Spleen (tissue), 11 donors: Measurements from ENCODE around the gene ATP5F1D. TPM values are rescaled to one million over a fixed set of nuclear protein-coding genes. Genes with fewer than 3 reads are reported as not detected.

Experiments used
- DNase-seq: peaks from one replicate; pipeline ENCODE4 v3.0.0-alpha.2; 2020
- H3K27ac ChIP-seq, 8 donors: fragments of 200-600 bp; sonication (generic) in 7 of 8; 1 replicate in 4 of 8; 2 replicates in 4 of 8; pipeline versions ENCODE4 v1.5.0 to v1.8.0; 2016 to 2021; ENCODE audit warnings: inconsistent platforms in 4 of 8, mild to moderate bottlenecking in 4 of 8, moderate library complexity in 1 of 8
- H3K27me3 ChIP-seq, 7 donors: fragments of 200-600 bp; sonication (generic) in 6 of 7; replicated peaks in 1 of 7; 1 replicate in 4 of 7; 2 replicates in 3 of 7; pipeline versions ENCODE4 v1.5.0 to v1.8.0; 2016 to 2021; ENCODE audit warnings: inconsistent platforms in 3 of 7, mild to moderate bottlenecking in 1 of 7
- H3K36me3 ChIP-seq, 6 donors: fragments of 200-600 bp; sonication (generic) in 5 of 6; 1 replicate in 4 of 6; 2 replicates in 2 of 6; pipeline versions ENCODE4 v1.5.0 to v1.8.0; 2016 to 2021; ENCODE audit warnings: inconsistent platforms in 2 of 6
- H3K4me1 ChIP-seq, 6 donors: fragments of 200-600 bp; sonication (generic) in 5 of 6; 1 replicate in 3 of 6; 2 replicates in 3 of 6; pipeline versions ENCODE4 v1.5.0 to v1.8.0; 2016 to 2021; ENCODE audit warnings: inconsistent platforms in 3 of 6
- H3K4me3 ChIP-seq, 8 donors: fragments of 200-600 bp; sonication (generic) in 7 of 8; 1 replicate in 4 of 8; 2 replicates in 4 of 8; pipeline versions ENCODE4 v1.5.0 to v1.8.0; 2016 to 2021; ENCODE audit warnings: inconsistent platforms in 4 of 8, mild to moderate bottlenecking in 4 of 8, moderate library complexity in 2 of 8
- H3K9me3 ChIP-seq, 8 donors: fragments of 200-600 bp; sonication (generic) in 7 of 8; 1 replicate in 4 of 8; 2 replicates in 4 of 8; pipeline versions ENCODE4 v1.5.0 to v1.8.0; 2016 to 2021; ENCODE audit warnings: inconsistent platforms in 4 of 8
- POLR2A ChIP-seq, 3 donors: fragments of 450-650 bp; IDR thresholded peaks; one replicate each; pipeline ENCODE4 v1.5.1; 2017; ENCODE audit warnings: antibody characterized with exemption in 3 of 3, mild to moderate bottlenecking in 1 of 3
- POLR2AphosphoS5 ChIP-seq, 3 donors: sonication (generic); formaldehyde crosslinking; IDR thresholded peaks; one replicate each; pipeline ENCODE4 v1.5.1; 2017; ENCODE audit warnings: antibody characterized with exemption in 3 of 3
- WGBS, 5 donors: extraction: QIAGEN DNeasy Blood & Tissue Kit in 3 of 5; methylation state at CpG; one replicate each; pipeline versions ENCODE4 v1.1.5 to v1.1.7; 2013 to 2018; 5-methylcytosine and 5-hydroxymethylcytosine counted together
- intact Hi-C: fragments of 100-400 bp; cut with DNase I; formaldehyde crosslinking; loops from one replicate; pipeline ENCODE4 v1.15.0; 2023; ENCODE audit warnings: low total_unique reads
- polyA plus RNA-seq, 3 donors: library from polyadenylated mRNA; stranded (reverse); fragments of 200-250 nt; gene quantifications; one replicate each; pipeline ENCODE4 v1.2.1, GENCODE V29; 2013
- total RNA-seq, 7 donors: library from RNA; depleted of rRNA in 3 of 7; stranded (reverse); fragments of >200 nt in 3 of 7; fragmentation: NEBNext Ultra II Directional in 4 of 7; extraction: Animal tissue kit (Norgen Biotek cat#: 25700) in 4 of 7; gene quantifications; one replicate each; pipeline versions ENCODE4 v1.1.0 to v1.2.1, GENCODE V29; 2016 to 2021
- TF ChIP-seq, protein P1 (sequence below), 11 experiments: fragments of 200-600 bp in 7 of 11; fragments of 450-650 bp in 4 of 11; sonication (generic) in 4 of 11; IDR thresholded peaks in 8 of 11; conservative IDR thresholded peaks in 3 of 11; 1 replicate in 7 of 11; 2 replicates in 4 of 11; pipeline versions ENCODE4 v1.4.0 to v1.8.0; 2016 to 2021; ENCODE audit warnings: antibody characterized with exemption in 11 of 11, inconsistent platforms in 4 of 11, mild to moderate bottlenecking in 1 of 11
- donor health status: healthy with polysubstance abuse.
- donor health status: DM: no; HTN: no; CAD: no; lungs with moderate emphysema.
- donor health status: DM: no; HTN: no; CAD: no.
- donor health status: Bipolar disorder and iron deficiency.
- donor health status: healthy.
- donor health status: DM: no; HTN: no; CAD: no.
- donor health status: DM: yes; HTN: yes; CAD: no.

Gene ATP5F1D
- total and polyA plus RNA-seq, 10 donors, result 49.1 to 166 (median 121) TPM

DNA sequence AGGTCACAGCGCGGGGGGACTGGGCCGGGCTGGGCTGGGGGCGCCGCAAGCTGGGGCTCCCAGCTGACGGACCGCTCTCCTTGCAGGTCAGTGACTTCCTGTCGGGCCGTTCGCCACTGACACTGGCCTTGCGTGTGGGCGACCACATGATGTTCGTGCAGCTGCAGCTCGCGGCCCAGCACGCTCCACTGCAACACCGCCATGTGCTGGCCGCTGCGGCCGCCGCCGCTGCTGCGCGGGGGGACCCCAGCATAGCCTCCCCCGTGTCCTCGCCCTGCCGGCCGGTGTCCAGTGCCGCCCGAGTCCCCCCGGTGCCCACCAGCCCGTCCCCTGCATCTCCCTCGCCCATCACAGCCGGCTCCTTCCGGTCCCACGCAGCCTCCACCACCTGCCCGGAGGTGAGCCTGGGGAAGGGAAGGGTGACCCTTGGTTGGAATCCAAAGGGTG, 12.6 kb downstream of the ATP5F1D start:
- intact Hi-C loops, result no loop called here
- peaks cover 57 to 81% (median 78%) of the 10 kb centered on the region in 6 donors for H3K4me1 ChIP-seq
- 29 to 84% (median 65%) methylated on average over 17 to 37 of the region's 37 CpGs for WGBS, 5 donors
- H3K36me3 ChIP-seq, result peaks cover 8 to 84% (median 61%) of the 10 kb centered on the region in 6 donors
- peak; percentile 90 for DNase-seq
- H3K27me3 ChIP-seq, result no peaks in the 10 kb centered on the region
- H3K4me3 ChIP-seq, result peak overlapping the region; percentile 91 to 99 (median 98)
- H3K27ac ChIP-seq, result peak overlapping the region; percentile 95 to 100 (median 99)
- TF ChIP-seq POLR2AphosphoS5 (IDR thresholded peaks at IDR 0.05) (peak; percentile 18 to 85 (median 80)), POLR2A (IDR thresholded peaks at IDR 0.05) (no peak)
- TF ChIP-seq, protein P1, sequence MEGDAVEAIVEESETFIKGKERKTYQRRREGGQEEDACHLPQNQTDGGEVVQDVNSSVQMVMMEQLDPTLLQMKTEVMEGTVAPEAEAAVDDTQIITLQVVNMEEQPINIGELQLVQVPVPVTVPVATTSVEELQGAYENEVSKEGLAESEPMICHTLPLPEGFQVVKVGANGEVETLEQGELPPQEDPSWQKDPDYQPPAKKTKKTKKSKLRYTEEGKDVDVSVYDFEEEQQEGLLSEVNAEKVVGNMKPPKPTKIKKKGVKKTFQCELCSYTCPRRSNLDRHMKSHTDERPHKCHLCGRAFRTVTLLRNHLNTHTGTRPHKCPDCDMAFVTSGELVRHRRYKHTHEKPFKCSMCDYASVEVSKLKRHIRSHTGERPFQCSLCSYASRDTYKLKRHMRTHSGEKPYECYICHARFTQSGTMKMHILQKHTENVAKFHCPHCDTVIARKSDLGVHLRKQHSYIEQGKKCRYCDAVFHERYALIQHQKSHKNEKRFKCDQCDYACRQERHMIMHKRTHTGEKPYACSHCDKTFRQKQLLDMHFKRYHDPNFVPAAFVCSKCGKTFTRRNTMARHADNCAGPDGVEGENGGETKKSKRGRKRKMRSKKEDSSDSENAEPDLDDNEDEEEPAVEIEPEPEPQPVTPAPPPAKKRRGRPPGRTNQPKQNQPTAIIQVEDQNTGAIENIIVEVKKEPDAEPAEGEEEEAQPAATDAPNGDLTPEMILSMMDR (IDR thresholded peaks at IDR 0.05 in 8 of 11, conservative IDR thresholded peaks at IDR 0.05 in 3 of 11), result no peak
- H3K9me3 ChIP-seq, result no peaks in the 10 kb centered on the region

DNA sequence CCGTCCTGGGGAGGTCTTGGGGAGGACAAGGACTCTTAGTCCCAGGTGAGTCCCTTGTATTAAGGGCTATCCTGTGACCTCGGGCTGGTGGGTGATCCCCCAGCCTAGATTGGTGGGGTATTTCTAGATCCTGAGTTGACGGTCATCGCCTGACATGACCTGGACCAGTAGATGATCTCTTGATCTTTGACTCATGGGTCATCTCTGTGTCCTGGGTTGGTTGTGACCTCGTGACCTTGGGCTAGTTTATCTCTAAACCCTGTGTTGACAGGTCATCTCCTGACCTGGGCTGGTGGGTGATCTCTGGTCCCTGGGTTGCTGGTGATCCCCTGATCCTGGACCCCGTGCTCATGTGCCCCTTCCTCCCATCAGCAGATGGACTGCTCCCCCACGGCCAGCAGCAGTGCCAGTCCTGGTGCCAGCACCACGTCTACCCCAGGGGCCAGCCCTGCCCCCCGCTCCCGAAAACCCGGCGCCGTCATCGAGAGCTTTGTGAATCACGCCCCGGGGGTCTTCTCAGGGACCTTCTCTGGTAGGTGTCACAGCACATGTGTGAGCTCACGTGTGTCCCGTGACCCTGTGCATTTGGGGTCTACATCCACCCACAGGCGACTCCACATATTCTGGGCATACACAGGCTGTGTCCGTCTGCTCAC, 13.1 kb downstream of the ATP5F1D start:
- peak overlapping the region in 7 of 8 donors; percentile 91 to 99 (median 98) for H3K4me3 ChIP-seq
- peak overlapping the region; percentile 95 to 100 (median 99) for H3K27ac ChIP-seq
- no peaks in the 10 kb centered on the region for H3K9me3 ChIP-seq
- H3K36me3 ChIP-seq, result peaks cover 8 to 84% (median 61%) of the 10 kb centered on the region in 6 donors
- peak; percentile 83 for DNase-seq
- intact Hi-C loops, result no loop called here
- 78 to 95% (median 83%) methylated on average over 18 to 20 of the region's 20 CpGs for WGBS, 5 donors
- peaks cover 62 to 87% (median 83%) of the 10 kb centered on the region in 6 donors for H3K4me1 ChIP-seq
- TF ChIP-seq POLR2AphosphoS5 (IDR thresholded peaks at IDR 0.05), result peak in 2 of 3 donors; percentile 6 to 16
- no peak for TF ChIP-seq POLR2A (IDR thresholded peaks at IDR 0.05)
- no peaks in the 10 kb centered on the region for H3K27me3 ChIP-seq

DNA sequence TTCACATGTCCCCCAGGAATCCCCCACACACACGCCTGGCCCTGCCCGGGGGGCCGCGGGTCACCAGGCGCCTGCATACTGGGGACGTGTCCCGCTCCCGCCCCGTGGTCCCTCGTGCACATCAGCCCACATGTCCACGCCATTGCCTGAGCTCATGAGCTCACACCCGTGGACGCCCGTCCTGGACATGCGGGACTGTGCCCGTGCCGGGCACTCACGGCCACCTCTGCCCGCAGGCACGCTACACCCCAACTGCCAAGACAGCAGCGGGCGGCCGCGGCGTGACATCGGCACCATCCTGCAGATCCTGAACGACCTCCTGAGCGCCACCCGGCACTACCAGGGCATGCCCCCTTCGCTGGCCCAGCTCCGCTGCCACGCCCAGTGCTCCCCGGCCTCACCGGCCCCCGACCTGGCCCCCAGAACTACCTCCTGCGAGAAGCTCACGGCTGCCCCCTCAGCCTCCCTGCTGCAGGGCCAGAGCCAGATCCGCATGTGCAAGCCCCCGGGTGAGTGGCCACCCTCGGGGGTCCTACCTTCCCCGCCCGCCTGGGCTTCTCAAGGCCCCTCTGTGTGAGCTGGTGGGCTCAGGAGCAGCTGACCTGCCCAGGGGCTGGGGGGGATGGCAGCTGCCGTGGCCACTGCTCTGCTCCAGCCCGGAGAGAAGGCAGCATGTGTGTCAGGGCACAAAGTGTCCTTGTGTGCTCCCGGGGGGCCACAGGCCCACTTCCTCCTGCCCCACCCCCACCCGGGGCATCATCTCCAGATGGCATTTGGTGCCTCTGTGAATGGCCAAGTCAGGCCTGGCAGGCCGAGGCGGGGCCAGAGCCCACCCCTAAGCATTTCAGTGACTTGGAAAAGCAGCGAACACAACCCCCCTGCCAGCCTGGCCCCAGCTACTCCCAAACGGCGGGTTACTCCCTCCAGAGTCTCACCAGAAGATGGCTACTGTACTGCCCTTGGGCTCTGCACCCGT, 13.9 kb downstream of the ATP5F1D start:
- Histone ChIP-seq H3K36me3 (peaks cover 8 to 78% (median 59%) of the 10 kb centered on the region in 6 donors), H3K9me3 (no peaks in the 10 kb centered on the region), H3K4me1 (peaks cover 70 to 95% (median 92%) of the 10 kb centered on the region in 6 donors), H3K27ac (peak overlapping the region; percentile 95 to 100 (median 99)), H3K4me3 (peak overlapping the region in 4 of 8 donors; percentile 1 to 92 (median 50)), H3K27me3 (no peaks in the 10 kb centered on the region)
- DNase-seq, result peak; percentile 85
- TF ChIP-seq POLR2AphosphoS5 (IDR thresholded peaks at IDR 0.05) (peak in 2 of 3 donors; percentile 64 to 86), POLR2A (IDR thresholded peaks at IDR 0.05) (no peak)
- TF ChIP-seq, protein P1 (IDR thresholded peaks at IDR 0.05 in 8 of 11, conservative IDR thresholded peaks at IDR 0.05 in 3 of 11), result peak in 1 of 11 experiments; percentile 6
- intact Hi-C loops, result no loop called here
- 74 to 82% (median 79%) methylated on average over 35 to 52 of the region's 52 CpGs for WGBS, 5 donors

DNA sequence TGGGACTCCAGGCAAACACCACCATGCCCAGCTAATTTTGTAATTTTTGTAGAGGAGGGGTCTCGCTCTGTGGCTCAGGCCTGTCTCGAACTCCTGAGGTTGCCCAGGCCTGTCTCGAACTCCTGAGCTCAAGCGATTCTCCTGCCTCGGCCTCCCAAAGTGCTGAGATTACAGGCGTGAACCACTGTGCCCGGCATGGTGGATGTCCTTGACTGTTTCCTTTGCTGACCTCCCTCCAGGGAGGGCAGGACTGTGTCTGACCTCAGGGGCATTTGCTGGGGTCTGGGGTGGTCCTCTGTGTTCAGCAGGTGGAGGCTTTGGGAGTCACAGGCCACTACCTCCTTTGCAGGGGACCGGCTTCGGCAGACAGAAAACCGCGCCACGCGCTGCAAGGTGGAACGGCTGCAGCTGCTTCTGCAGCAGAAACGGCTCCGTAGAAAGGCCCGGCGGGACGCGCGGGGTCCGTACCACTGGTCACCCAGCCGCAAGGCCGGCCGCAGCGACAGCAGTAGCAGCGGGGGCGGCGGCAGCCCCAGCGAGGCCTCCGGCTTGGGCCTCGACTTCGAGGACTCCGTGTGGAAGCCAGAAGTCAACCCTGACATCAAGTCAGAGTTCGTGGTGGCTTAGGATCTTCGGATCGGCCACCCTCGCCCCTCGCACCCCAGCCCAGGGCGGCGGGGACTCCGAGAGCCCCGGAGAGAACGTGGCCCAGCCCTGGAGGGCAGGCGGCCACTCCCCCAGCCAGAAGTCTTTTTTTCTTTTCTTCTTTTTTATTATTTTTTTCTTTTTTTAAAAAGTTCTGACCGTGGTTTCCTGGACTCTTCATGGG, 15.3 kb downstream of the ATP5F1D start:
- Histone ChIP-seq H3K27me3 (no peaks in the 10 kb centered on the region), H3K36me3 (peaks cover 8 to 64% (median 50%) of the 10 kb centered on the region in 6 donors), H3K9me3 (no peaks in the 10 kb centered on the region), H3K27ac (peak overlapping the region; percentile 63 to 100 (median 99)), H3K4me1 (peaks cover 77 to 100% (median 97%) of the 10 kb centered on the region in 6 donors), H3K4me3 (peak overlapping the region in 2 of 8 donors; percentile 1 to 43)
- peak; percentile 84 for DNase-seq
- TF ChIP-seq POLR2AphosphoS5 (IDR thresholded peaks at IDR 0.05) (peak; percentile 50 to 88 (median 56)), POLR2A (IDR thresholded peaks at IDR 0.05) (no peak)
- intact Hi-C loops, result no loop called here
- WGBS, 5 donors, result 72 to 84% (median 76%) methylated on average over 25 to 46 of the region's 46 CpGs
